HL-60/S4 treated with phorbol 12-myristate 13-acetate at 8.2 ng/mL for 4 days and 3 days (cell line): ENCODE data around the gene HCK.

Source experiments
- in situ Hi-C: fragments of 300-500 bp; cut with MboI; formaldehyde crosslinking; loops from 2 replicates; pipeline ENCODE4 v1.15.0; 2022; ENCODE audit warnings: low sequenced_read_pairs

The HCK gene

DNA sequence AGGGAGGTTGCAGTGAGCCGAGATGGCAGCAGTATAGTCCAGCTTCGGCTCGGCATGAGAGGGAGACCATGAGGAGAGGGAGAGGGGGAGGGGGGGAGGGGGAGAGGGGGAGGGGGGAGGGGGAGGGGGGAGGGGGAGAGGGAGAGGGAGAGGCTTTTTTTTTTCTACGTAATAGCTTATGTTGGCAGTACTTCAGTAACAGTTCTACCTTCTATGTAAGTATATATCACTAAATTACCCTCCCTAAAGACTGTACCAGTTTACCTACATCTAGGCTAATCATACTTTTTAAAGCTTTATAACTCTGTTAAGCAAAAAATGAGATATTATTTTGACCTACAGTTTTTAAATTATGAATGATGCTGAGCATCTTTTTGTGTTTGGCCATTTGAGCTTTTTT, 71.0 kb downstream of the HCK start:
- in situ Hi-C loops: no loop called here

DNA sequence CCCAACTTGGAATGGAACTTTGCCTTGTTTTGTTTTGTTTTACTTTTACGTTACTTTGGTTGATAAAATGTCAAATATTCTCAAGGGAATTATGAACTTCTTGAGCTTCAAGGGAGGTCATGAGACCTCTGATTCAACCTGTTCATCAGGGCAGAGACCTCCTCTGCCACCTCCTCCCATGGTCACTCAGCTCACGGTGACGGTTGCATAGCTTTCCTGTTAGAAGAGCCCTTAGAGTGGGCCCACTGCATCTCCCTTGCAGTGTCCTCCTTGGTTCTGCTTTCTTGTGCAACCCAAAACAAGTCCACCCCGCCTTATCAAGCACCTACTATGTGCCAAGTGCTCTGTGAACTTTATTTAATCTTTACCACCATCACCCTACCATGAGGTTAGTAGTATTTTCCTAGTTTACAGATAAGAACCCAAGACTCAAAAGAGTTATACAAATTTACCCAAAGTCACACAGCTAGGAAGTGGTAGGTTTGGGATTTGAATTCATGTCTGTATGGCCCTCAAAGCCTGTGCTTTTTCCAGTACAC, 72.9 kb downstream of the HCK start:
- in situ Hi-C loops: no loop called here

DNA sequence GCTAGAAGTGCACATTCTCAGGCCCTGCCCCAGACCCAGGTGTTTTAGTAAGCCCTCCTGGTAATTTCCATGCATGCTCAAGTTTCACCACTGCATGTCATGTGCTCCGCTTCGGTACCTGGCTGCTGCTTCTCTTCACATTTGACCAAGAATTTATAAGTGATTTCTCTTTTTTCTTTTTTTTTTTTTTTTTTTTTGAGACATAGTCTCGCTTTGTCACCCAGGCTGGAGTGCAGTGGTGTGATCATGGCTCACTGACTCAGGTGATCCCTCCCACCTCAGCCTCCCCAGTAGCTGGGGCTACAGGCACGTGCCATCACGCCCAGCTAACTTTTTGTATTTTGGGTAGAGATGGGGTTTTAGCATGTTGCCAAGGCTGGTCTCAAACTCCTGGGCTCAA, 73.5 kb downstream of the HCK start:
- in situ Hi-C loops: no loop called here

DNA sequence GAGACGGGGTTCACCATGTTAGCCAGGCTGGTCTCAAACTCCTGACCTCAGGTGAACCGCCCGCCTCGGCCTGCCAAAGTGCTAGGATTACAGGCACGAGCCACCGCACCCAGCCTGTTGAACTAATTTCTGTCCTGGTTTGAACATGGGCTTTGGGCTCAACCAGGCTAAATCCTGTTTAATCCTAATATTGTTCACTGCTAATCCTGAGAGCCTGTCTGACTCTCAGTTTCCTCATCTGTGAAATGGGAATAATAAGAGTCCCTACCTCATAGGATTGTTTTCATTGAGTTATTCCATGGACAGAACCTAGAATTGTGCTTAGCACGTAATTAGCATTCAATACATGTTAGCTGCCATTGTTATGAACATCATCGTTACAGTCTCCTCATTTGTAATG, 74.9 kb downstream of the HCK start:
- in situ Hi-C loops: no loop called here

- in situ Hi-C loops: no loop called here
These were observed 75.3 kb downstream of the HCK start for GRCh38 chr20:32127347-32127746.

GRCh38 chr20:32128167-32128566, 76.1 kb downstream of the HCK start:
- in situ Hi-C loops: no loop called here

DNA sequence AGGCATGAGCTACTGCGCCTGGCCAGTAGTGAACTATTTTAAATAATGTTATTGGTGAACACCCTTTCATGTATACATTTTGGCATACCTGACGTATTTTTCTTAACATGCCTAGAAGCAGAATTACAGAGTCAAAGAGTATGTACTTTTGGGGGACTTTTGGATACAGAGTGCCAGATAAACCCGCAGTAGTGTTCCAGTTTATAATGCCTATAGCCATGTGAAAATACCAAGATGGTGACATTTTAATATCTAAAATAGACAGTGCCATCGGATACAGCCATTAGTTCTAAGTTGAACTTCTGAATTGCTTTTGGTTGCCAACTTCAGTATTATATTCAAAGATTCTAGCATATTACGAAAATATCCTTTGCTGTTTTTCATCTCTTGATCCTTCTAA, 77.8 kb downstream of the HCK start:
- in situ Hi-C loops: no loop called here

DNA sequence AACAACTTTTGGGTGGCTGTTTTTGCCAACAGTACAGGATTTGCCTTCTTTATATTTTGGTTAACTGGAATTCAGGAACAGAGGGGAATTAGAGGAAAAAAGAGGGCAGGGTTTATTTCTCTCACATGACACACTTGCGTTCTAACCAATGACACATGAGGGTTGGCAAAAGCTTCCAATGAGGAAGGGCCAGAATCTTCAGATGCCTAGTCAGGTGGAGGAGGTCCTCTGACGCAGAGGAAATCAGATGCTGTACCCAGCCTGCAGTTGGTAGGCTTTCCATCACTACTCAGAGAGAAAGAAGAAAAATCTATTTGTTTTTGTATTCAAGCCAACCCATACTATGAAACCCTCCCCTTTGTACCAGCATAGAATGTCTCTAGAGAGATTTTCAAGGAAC, 78.3 kb downstream of the HCK start:
- in situ Hi-C loops: no loop called here

DNA sequence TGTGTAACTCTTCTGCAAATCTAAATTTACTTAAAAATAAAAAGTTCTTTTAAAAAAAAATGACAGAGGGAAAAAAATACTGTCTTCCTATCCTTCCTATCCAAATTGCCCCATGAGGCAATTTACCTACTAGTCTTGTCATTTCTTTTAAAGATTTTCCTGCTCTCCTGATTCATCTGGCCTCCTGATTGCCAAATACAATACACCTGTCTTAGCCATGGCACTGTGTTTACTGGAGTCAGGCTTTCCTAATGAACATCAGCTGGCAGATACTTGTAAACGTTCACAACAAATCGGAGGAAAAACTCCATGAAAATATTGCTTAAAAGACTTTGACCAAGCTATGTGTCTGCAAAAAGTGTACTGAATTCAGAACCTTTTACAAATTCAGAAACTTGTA, 78.9 kb downstream of the HCK start:
- in situ Hi-C loops: no loop called here

GRCh38 chr20:32132911-32133549, 81.0 kb downstream of the HCK start:
- in situ Hi-C loops: no loop called here

DNA sequence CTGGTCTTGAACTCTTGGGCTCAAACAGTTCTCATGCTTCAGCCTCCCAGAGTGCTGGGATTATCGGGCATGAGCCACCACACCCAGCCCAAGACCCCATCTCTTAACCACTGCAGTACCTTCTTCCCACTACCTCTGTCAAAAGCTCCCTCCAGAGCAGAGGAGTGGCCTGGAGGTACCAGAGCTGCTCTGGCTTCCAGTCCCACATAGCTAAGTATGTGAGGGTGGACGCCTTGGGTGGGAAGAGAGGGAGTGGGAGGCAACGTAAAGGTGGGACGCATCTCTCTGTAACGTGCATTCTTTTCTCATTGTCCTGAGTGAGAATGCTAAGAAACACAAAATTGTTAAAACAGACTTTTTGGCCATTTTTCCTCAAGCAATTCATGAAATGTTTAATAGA, 82.0 kb downstream of the HCK start:
- in situ Hi-C loops: no loop called here

DNA sequence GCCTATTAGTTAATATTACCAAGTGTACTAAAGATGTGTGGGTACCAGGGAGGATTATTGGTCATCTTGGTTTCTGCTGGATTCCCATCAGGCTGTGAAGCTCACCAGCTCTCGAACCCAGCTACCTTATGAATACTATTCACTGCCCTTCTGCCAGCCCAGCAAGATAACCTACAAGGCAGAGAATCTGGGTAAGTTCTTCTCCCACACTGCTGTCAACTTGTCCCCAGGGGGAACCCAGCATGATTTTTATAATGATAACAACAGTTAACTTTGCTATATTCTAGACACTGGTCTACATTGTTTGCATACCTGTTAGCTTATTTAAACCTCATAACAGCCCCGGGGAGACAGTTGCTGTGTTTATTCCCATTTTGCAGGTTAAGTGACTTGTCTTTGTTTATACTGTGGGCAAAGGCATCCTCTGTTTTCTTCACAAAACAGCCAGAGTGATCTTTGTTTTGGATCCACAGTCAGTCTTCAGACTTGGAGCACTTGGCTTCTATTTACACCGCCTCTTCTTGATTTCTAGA, 84.0 kb downstream of the HCK start:
- in situ Hi-C loops: no loop called here

DNA sequence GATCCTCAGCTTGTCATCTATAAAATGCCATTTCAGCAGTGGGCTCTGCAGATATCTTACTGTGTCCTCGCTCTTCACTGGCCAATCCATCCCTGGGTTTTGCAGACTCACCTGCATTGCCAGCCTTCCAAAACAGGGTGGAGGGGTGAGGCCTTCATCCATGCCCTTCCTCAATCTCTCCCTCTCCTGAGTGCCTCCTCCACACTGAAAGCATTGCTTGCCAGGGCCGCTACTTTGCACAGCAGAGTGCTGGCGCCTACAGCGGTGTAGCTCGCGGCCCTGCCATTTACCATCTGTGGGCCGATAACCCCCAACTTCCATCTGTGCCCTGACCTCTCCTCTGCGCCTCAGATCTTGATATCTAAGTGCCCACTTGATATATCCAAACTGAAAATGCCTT, 86.9 kb downstream of the HCK start:
- in situ Hi-C loops: no loop called here

GRCh38 chr20:32139947-32140346, 87.9 kb downstream of the HCK start:
- in situ Hi-C loops: no loop called here

GRCh38 chr20:32140603-32141002, 88.6 kb downstream of the HCK start:
- in situ Hi-C loops: no loop called here

DNA sequence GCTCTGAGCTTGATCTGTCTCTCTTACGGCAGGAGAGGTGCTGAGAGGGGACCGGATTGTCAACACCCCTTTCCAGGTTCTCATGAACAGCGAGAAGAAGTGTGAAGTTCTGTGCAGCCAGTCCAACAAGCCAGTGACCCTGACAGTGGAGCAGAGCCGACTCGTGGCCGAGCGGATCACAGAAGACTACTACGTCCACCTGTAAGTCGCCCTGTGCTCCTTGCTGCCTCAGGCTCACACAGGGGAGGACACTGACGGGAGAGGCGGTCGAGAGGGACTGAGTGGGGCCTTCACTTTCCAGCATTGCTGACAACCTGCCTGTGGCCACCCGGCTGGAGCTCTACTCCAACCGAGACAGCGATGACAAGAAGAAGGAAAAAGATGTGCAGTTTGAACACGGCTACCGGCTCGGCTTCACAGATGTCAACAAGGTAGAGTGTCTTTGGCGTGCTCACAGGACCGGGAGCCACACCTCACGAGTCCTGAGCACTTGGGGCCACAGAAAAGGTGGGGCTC, 89.5 kb downstream of the HCK start:
- in situ Hi-C loops: no loop called here

DNA sequence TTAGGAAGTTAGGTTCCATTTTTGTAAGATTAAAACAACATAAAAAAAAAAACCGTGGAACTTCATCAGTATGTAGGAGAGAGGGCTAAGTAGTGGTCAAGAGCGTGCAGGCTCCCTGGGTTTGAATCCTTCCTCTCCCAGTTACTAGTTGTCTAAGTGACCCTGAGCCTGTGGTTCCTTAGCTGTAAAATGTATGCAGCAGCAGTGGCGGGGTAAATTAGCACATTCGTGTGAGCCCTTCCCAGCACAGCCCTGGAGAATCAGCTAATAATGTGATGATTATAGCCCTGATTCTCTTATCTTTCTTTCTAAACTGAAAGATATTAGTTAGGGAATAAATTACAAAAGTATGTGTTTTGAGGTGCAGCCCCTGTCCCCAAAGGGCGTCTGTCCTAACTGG, 90.0 kb downstream of the HCK start:
- in situ Hi-C loops: no loop called here

GRCh38 chr20:32142991-32143390, 90.9 kb downstream of the HCK start:
- in situ Hi-C loops: no loop called here

- in situ Hi-C loops: no loop called here
These were observed 93.0 kb downstream of the HCK start for GRCh38 chr20:32144898-32145662.

DNA sequence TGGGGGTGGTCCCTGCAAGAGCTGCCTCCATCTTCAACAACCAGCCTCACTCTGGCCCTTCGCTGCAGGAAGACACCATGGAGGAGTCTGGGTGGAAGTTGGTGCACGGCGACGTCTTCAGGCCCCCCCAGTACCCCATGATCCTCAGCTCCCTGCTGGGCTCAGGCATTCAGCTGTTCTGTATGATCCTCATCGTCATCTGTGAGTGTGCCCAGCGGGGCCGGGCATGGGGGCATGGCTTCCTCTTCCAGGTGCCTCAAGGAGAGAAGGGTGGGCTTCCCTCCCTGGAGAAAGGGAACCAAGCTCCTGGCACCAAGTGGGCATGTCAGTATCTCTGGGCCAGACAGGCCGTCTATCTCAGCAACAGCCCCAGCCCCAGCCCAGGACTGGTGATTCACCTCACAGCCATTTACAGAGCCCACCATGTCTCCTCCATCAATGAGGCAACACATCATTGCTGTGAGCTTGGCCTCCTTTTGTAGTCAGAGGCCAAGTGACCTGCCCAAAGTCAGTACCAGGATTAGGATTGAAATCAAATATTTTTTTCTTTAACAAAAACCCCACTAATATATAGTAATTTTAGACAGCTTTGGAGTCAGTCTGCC, 97.6 kb downstream of the HCK start:
- in situ Hi-C loops: no loop called here

GRCh38 chr20:32150291-32150848, 98.3 kb downstream of the HCK start:
- in situ Hi-C loops: no loop called here
